Erythroblast (primary cell): Measurements from ENCODE around the gene NT5DC1.

Experiments
- GATA1 ChIP-seq: IDR thresholded peaks from 2 replicates; pipeline ENCODE4 v1.6.1; 2011; ENCODE audit warnings: low read depth, mild to moderate bottlenecking, control low read depth, low read length, moderate library complexity
- POLR2A ChIP-seq: IDR thresholded peaks from 2 replicates; pipeline ENCODE4 v1.6.1; 2011; ENCODE audit warnings: mild to moderate bottlenecking, low read length

GRCh38 chr6:116165596-116165995 lies 64.9 kb downstream of the NT5DC1 start:
- no peak for TF ChIP-seq POLR2A
- TF ChIP-seq GATA1, result no peak
